ENCODE data around the gene OR2Y1. TPM values are rescaled to one million over a fixed set of nuclear protein-coding genes. Genes with fewer than 3 reads are reported as not detected.
A peak's percentile ranks its signal among the peaks of the same experiment; 100 is the strongest.
"Not testable (repeated sequence)": the region's sequence is repeated elsewhere in the genome, so short reads cannot be mapped to it uniquely, and the experiment has no call there.

Gene OR2Y1, protein sequence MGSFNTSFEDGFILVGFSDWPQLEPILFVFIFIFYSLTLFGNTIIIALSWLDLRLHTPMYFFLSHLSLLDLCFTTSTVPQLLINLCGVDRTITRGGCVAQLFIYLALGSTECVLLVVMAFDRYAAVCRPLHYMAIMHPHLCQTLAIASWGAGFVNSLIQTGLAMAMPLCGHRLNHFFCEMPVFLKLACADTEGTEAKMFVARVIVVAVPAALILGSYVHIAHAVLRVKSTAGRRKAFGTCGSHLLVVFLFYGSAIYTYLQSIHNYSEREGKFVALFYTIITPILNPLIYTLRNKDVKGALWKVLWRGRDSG
- total RNA-seq (not detected), polyA plus RNA-seq (not detected)

DNA sequence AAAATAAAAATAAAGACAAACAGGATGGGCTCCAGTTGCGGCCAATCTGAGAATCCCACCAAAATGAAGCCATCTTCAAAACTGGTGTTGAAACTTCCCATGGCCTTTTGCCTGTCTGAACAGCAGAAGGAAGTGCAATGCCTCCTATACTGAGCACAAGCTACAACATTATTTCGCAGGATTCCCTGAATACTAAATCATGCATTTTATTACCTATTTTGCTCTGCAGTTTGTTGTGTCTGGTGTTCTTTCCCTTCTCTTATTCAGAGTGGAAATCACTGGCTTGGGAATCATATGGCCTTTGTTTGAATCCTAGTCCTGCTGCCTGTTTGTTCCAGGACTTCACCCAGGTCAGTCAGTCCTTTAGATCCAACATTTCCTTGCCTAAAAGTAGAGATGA lies at the start of gene OR2Y1:
Gene OR2Y1, minus strand, starts transcription at position 101 of the 400 bp plus-strand sequence. Its CDS starts 0 bp downstream, at position 101.
- Histone ChIP-seq H3K4me1 (ENCODE audit: insufficient read depth) (no peaks in the 10 kb centered on the region), H3K4me3 (ENCODE audit: low read depth, low read length) (no peak within 1 kb of the TSS), H3K27ac (ENCODE audit: low read depth) (no peak within 1 kb of the TSS), H3K36me3 (ENCODE audit: insufficient read depth) (no peaks in the 10 kb centered on the region)
- no peak for DNase-seq (ENCODE audit: extremely low spot score)
- WGBS, result 84% methylated on average over 2 of the region's 2 CpGs

- not testable (repeated sequence) for H3K36me3 ChIP-seq (ENCODE audit: insufficient read depth); H3K4me1 ChIP-seq (ENCODE audit: insufficient read depth); H3K27ac ChIP-seq (ENCODE audit: low read depth); DNase-seq (ENCODE audit: extremely low spot score); H3K4me3 ChIP-seq (ENCODE audit: low read depth, low read length)
- 87% methylated on average over 19 of the region's 19 CpGs for WGBS
Measured at GRCh38 chr5:180788651-180789410, 49.0 kb upstream of the OR2Y1 start.

GRCh38 chr5:180787711-180788431 lies 48.0 kb upstream of the OR2Y1 start:
- WGBS, result 66% methylated on average over 20 of the region's 20 CpGs
- DNase-seq (ENCODE audit: extremely low spot score), result no peak
- Histone ChIP-seq H3K36me3 (ENCODE audit: insufficient read depth) (peaks cover 4% of the 10 kb centered on the region), H3K4me3 (ENCODE audit: low read depth, low read length) (no peak overlapping the region), H3K27ac (ENCODE audit: low read depth) (peak overlapping the region; percentile 13), H3K4me1 (ENCODE audit: insufficient read depth) (no peaks in the 10 kb centered on the region)

DNA sequence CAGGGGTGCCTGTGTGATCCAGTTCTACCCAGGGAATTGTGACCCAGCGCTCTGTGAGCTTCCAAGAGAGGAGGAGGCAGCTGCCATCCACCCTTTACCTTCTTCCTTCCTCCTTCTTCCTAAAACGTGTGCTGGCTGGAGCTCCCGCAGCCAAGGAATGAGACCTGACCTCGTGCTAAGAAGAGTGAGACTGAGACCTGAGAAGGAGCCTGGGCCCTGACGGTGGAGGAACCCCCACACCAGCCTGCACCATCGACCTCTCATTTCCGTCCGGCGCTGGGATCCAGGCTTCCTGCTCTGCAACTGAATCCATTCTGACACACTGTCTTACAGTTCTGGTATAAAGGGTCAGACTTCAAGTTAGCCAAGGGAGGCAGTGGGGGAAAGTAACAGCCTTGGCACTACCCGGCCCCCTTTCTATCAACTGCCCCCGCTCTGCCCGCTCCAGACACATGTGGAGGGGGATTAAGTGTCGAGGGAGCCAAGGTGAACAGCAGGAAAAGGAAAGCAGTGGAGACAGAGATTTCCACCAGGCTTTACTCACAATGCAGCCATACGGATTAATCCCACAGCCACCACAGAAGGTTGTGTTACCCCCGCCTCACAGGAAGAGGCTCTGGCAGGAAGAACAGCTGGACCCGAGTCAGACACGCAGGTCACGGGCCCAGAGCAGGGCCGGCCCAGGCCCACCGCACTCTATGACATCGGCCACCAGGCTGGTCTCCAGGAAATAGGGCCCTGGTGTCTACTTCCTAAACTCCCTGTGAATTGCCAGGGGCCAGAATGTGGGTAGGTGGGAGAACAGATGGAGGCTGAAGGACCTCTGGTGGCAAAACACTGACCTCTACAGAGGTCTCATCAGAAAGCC lies 46.9 kb upstream of the OR2Y1 start:
- Histone ChIP-seq H3K27ac (ENCODE audit: low read depth) (peak overlapping the region; percentile 40), H3K4me1 (ENCODE audit: insufficient read depth) (no peaks in the 10 kb centered on the region), H3K36me3 (ENCODE audit: insufficient read depth) (peaks cover 4% of the 10 kb centered on the region), H3K4me3 (ENCODE audit: low read depth, low read length) (no peak overlapping the region)
- DNase-seq (ENCODE audit: extremely low spot score), result no peak
- 43% methylated on average over 21 of the region's 21 CpGs for WGBS

- 17% methylated on average over 5 of the region's 5 CpGs for WGBS
- Histone ChIP-seq H3K4me3 (ENCODE audit: low read depth, low read length) (no peak overlapping the region), H3K27ac (ENCODE audit: low read depth) (peak overlapping the region; percentile 40), H3K4me1 (ENCODE audit: insufficient read depth) (no peaks in the 10 kb centered on the region), H3K36me3 (ENCODE audit: insufficient read depth) (peaks cover 4% of the 10 kb centered on the region)
- no peak for DNase-seq (ENCODE audit: extremely low spot score)
Measured at GRCh38 chr5:180785794-180786221, 46.0 kb upstream of the OR2Y1 start.

DNA sequence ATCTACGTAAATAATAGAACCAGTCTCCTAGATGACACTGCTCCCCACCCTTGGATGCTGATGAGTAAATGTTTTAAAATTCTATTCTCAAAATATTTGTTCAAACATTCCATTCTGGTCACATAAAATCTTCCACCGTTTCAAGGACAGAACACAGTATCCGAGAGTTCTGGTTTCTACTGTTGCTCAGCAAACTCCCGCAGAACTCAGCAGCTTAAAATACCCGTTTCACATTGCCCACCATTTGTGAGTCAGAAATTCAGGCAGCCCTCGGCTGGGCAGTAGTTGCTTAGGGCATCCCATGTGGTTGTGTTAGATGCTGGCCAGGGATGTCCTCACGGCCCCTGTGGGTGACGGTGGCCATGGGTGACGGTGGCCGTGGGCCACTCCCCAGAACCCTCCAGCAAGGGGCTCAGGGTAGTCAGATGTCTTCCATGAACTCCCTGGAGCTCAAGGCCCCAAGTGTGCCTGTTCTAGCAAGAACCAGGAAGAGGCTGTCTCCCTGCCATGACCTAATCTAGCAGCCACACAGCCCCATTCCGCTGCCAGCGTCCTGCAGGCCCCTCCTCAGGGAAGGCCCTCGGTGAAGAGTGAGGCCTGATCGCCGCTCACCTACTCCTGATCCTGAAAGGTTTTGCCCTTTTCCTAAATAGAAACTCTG lies 45.4 kb upstream of the OR2Y1 start:
- Histone ChIP-seq H3K4me3 (ENCODE audit: low read depth, low read length) (no peak overlapping the region), H3K4me1 (ENCODE audit: insufficient read depth) (no peaks in the 10 kb centered on the region), H3K36me3 (ENCODE audit: insufficient read depth) (peaks cover 4% of the 10 kb centered on the region), H3K27ac (ENCODE audit: low read depth) (peak overlapping the region; percentile 75)
- WGBS, result 35% methylated on average over 15 of the region's 15 CpGs
- DNase-seq (ENCODE audit: extremely low spot score), result no peak

DNA sequence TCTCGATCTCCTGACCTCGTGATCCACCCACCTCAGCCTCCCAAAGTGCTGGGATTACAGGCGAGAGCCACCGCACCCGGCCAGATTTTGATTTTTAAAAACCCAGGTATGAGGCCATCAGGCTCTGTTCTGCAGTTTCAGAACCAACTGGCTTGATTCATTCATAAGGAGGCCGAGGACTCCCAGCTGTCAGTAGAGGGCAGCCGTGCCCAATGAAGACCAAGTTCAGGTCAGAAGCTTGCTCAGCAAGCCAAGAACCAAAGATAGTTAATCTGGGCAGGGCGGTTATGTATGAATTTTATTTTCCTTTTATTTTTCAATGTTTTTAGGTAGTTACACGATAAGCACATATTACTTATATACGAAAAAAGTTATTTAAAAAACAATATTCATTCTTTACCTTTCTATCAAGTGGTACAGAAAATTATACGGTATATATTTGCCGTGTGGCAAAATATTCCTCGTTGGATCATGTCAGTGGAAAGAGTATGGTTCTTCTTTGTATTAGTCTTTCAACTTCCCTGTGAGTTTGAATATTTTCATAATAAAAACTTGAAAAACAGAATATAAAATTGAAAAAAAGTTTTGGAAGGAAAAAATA lies 44.7 kb upstream of the OR2Y1 start:
- DNase-seq (ENCODE audit: extremely low spot score), result no peak
- 29% methylated on average over 13 of the region's 13 CpGs for WGBS
- H3K36me3 ChIP-seq (ENCODE audit: insufficient read depth), result no peaks in the 10 kb centered on the region
- H3K27ac ChIP-seq (ENCODE audit: low read depth), result no peak overlapping the region
- no peaks in the 10 kb centered on the region for H3K4me1 ChIP-seq (ENCODE audit: insufficient read depth)
- H3K4me3 ChIP-seq (ENCODE audit: low read depth, low read length), result no peak overlapping the region

DNA sequence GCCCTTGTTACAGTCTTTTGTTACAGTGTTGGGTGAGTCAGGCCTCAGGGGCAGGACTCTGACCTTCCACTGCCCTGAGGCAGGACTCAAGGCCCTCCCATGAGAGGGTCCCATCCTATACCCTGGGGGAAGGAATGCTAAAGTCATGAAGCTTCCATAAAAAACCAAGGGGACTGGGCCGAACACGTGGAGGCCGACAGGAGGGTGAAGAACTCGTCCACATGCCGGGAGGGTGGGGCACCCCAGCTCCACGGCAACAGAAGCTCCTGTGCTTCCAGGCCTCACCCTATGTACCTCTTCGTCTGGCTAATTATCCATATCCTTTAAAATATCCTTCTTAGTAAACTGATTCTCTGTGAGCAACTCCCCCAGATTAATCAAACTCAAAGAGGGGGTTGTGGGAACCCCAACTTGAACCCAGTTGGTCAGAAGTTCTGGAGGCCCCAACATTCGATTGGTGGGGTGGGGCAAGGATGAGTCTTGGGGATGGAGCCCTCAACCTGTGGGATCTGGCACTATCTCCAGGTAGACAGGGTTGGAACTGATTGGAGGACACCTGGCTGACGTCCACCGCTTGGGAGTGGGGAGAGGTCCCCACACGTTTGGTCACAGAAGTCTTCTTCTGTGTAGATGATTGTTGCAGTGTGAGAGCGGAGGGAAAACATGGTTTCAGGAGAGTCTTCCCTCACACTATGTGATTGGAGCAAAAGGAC lies 43.6 kb upstream of the OR2Y1 start:
- no peaks in the 10 kb centered on the region for H3K36me3 ChIP-seq (ENCODE audit: insufficient read depth)
- DNase-seq (ENCODE audit: extremely low spot score), result no peak
- no peaks in the 10 kb centered on the region for H3K4me1 ChIP-seq (ENCODE audit: insufficient read depth)
- 78% methylated on average over 12 of the region's 12 CpGs for WGBS
- H3K27ac ChIP-seq (ENCODE audit: low read depth), result no peak overlapping the region
- no peak overlapping the region for H3K4me3 ChIP-seq (ENCODE audit: low read depth, low read length)

- H3K36me3 ChIP-seq (ENCODE audit: insufficient read depth), result no peaks in the 10 kb centered on the region
- no peak overlapping the region for H3K4me3 ChIP-seq (ENCODE audit: low read depth, low read length)
- no peaks in the 10 kb centered on the region for H3K4me1 ChIP-seq (ENCODE audit: insufficient read depth)
- no peak overlapping the region for H3K27ac ChIP-seq (ENCODE audit: low read depth)
- DNase-seq (ENCODE audit: extremely low spot score), result no peak
- 94% methylated on average over 2 of the region's 2 CpGs for WGBS
Measured at GRCh38 chr5:180782748-180783147, 42.9 kb upstream of the OR2Y1 start.

GRCh38 chr5:180781900-180782326 lies 42.1 kb upstream of the OR2Y1 start:
- H3K4me3 ChIP-seq (ENCODE audit: low read depth, low read length); H3K36me3 ChIP-seq (ENCODE audit: insufficient read depth); DNase-seq (ENCODE audit: extremely low spot score); H3K27ac ChIP-seq (ENCODE audit: low read depth); H3K4me1 ChIP-seq (ENCODE audit: insufficient read depth): not testable (repeated sequence)
- 82% methylated on average over 14 of the region's 14 CpGs for WGBS

GRCh38 chr5:180779985-180780610 lies 40.2 kb upstream of the OR2Y1 start:
- no peak for DNase-seq (ENCODE audit: extremely low spot score)
- H3K4me1 ChIP-seq (ENCODE audit: insufficient read depth), result no peaks in the 10 kb centered on the region
- no peak overlapping the region for H3K27ac ChIP-seq (ENCODE audit: low read depth)
- H3K4me3 ChIP-seq (ENCODE audit: low read depth, low read length), result no peak overlapping the region
- no peaks in the 10 kb centered on the region for H3K36me3 ChIP-seq (ENCODE audit: insufficient read depth)
- 76% methylated on average over 10 of the region's 10 CpGs for WGBS

Data from urinary bladder (tissue), 4 donors.